Measurements from ENCODE around the gene PDE7B.

DNA sequence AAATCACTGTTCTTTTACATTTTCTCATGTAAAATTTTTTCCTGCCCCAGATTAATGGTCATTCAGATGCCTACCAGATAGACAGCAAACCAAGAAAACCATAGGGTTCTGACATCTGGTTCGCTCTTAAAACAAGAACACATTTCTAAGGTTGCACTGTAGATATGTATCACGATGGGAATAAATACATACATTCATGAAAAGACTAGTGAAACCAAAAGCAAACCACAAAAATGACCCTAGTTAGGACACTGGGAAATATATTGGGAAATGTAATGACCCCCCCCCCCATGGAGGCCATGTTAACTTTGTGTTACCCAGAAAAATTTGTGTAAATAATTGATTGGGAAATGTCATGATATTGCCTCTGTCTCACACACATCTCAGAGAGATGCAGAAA, 361.1 kb downstream of the PDE7B start:
- TF ChIP-seq, protein P1, sequence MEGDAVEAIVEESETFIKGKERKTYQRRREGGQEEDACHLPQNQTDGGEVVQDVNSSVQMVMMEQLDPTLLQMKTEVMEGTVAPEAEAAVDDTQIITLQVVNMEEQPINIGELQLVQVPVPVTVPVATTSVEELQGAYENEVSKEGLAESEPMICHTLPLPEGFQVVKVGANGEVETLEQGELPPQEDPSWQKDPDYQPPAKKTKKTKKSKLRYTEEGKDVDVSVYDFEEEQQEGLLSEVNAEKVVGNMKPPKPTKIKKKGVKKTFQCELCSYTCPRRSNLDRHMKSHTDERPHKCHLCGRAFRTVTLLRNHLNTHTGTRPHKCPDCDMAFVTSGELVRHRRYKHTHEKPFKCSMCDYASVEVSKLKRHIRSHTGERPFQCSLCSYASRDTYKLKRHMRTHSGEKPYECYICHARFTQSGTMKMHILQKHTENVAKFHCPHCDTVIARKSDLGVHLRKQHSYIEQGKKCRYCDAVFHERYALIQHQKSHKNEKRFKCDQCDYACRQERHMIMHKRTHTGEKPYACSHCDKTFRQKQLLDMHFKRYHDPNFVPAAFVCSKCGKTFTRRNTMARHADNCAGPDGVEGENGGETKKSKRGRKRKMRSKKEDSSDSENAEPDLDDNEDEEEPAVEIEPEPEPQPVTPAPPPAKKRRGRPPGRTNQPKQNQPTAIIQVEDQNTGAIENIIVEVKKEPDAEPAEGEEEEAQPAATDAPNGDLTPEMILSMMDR (IDR thresholded peaks at IDR 0.05): no peak
- TF ChIP-seq EP300 (IDR thresholded peaks at IDR 0.05): no peak
- no peak for TF ChIP-seq POLR2A (IDR thresholded peaks at IDR 0.05)
- TF ChIP-seq POLR2AphosphoS5 (IDR thresholded peaks at IDR 0.05): no peak
